ENCODE data around the gene CCDC158. TPM values are rescaled to one million over a fixed set of nuclear protein-coding genes. Genes with fewer than 3 reads are reported as not detected.

The CCDC158 gene
- total and polyA plus RNA-seq, 2 of the 8 experiments (the other 6 are each of a cell fraction or from before 2014, with no cell fraction given) = not detected

- peak; percentile 7 for FAIRE-seq
- H4K91ac ChIP-seq (replicated peaks; ENCODE audit: insufficient read length, low read length) = no peak overlapping the region
Measured at GRCh38 chr4:76271248-76271647, 149.7 kb downstream of the CCDC158 start.

More at GRCh38 chr4:76271248-76271647, 149.7 kb downstream of the CCDC158 start:
- H3K56ac ChIP-seq (replicated peaks; ENCODE audit: insufficient read length, low read depth, low read length) = no peak overlapping the region
- H2BK12ac ChIP-seq (ENCODE audit: low read depth, low read length) = no peak overlapping the region
- H3K23ac ChIP-seq (ENCODE audit: insufficient read length) = no peak overlapping the region
- H3K27ac ChIP-seq (ENCODE audit: low read depth, low read length) = no peak overlapping the region
- H3K4me2 ChIP-seq (ENCODE audit: insufficient read depth in 1 of 2, low read depth in 2 of 2, low read length in 2 of 2) = no peak overlapping the region
- H3K9me3 ChIP-seq (ENCODE audit: insufficient read depth in 2 of 2, low read depth in 1 of 2, low read length in 1 of 2) = no peaks in the 10 kb centered on the region
- POLR2A ChIA-PET (ENCODE audit: partially characterized antibody) = no interaction called here
- H3K27me3 ChIP-seq (replicated peaks in 1 of 4; ENCODE audit: control insufficient read depth in 3 of 4, extremely low read depth in 1 of 4, insufficient read depth in 3 of 4, low read length in 3 of 4) = peaks cover 0 to 2% (median 0%) of the 10 kb centered on the region in 4 experiments; a peak in 1 of 7 replicates
- DNase-seq (ENCODE audit: low read depth in 1 of 2, low spot score in 2 of 2) = no peak
- H4K5ac ChIP-seq (ENCODE audit: insufficient read length, low read depth, low read length) = no peak overlapping the region
- CTCF ChIA-PET (ENCODE audit: partially characterized antibody) = interaction anchor here (0.9 to 3.4 kb wide), 5 partner anchors 8 to 106 kb away, joined by 3 to 12 read pairs (median 7); no protein-coding TSS in a partner anchor
- no peaks in the 10 kb centered on the region for H4K20me1 ChIP-seq (replicated peaks in 1 of 2; ENCODE audit: control insufficient read depth in 1 of 2, insufficient read depth in 2 of 2, low read length in 2 of 2)
- H2AK5ac ChIP-seq (ENCODE audit: low read depth, low read length) = no peak overlapping the region
- H3K36me3 ChIP-seq (ENCODE audit: control insufficient read depth in 2 of 4, insufficient read depth in 4 of 4, low read length in 3 of 4) = no peaks in the 10 kb centered on the region
- WGBS, 2 experiments (ENCODE audit: extremely low coverage in 1 of 2, insufficient coverage in 1 of 2, insufficient read length in 1 of 2, insufficient replicate concordance in 2 of 2, low coverage in 1 of 2, low lambda C conversion rate in 2 of 2, missing lambda C conversion rate in 1 of 2) = 97% methylated on average over 6 of the region's 6 CpGs; no CpG with 5 or more reads in 1 of the 2 experiments
- no peak overlapping the region for H3K9ac ChIP-seq (replicated peaks in 1 of 4; ENCODE audit: extremely low read depth in 1 of 4, low read depth in 3 of 4, low read length in 3 of 4)
- H3K14ac ChIP-seq (ENCODE audit: insufficient read length) = no peak overlapping the region
- H3K79me2 ChIP-seq (ENCODE audit: control insufficient read depth in 1 of 2, insufficient read depth in 2 of 2, low read length in 2 of 2) = no peaks in the 10 kb centered on the region
- H3K23me2 ChIP-seq (ENCODE audit: low read depth, low read length) = no peaks in the 10 kb centered on the region; the same call in 1 of the 2 replicates
- H2AFZ ChIP-seq (ENCODE audit: low read length) = no peak overlapping the region
- H2BK15ac ChIP-seq (ENCODE audit: low read length) = no peak overlapping the region
- H3K4me3 ChIP-seq (ENCODE audit: extremely low read depth in 1 of 4, insufficient read depth in 2 of 4, low read depth in 3 of 4, low read length in 4 of 4) = no peak overlapping the region
- TF ChIP-seq MAFK (IDR thresholded peaks at IDR 0.05; ENCODE audit: low read depth, low read length) (peak; percentile 73), RNF2 (IDR thresholded peaks at IDR 0.05; ENCODE audit: borderline replicate concordance, low read depth, low read length, missing control alignments, poor library complexity, severe bottlenecking) (no peak), EZH2 (IDR thresholded peaks at IDR 0.05; ENCODE audit: low read depth, low read length, severe bottlenecking) (no peak), KDM4A (IDR thresholded peaks at IDR 0.05; ENCODE audit: low read depth, low read length, severe bottlenecking) (no peak), BRCA1 (IDR thresholded peaks at IDR 0.05; ENCODE audit: low read depth, low read length) (no peak), TAF1 (IDR thresholded peaks at IDR 0.05; ENCODE audit: low read depth, low read length) (no peak), EP300 (IDR thresholded peaks at IDR 0.05; ENCODE audit: borderline replicate concordance in 1 of 2, low read depth in 2 of 2, low read length in 2 of 2) (no peak), SIX5 (IDR thresholded peaks at IDR 0.05; ENCODE audit: low read depth, low read length) (no peak)
- H2BK20ac ChIP-seq (ENCODE audit: low read length) = no peak overlapping the region
- H3K18ac ChIP-seq (ENCODE audit: extremely low read depth, low read length) = no peak overlapping the region
- no peak overlapping the region for H3K4ac ChIP-seq (replicated peaks; ENCODE audit: insufficient read length, low read depth, low read length)
- no peak overlapping the region for H2BK5ac ChIP-seq (ENCODE audit: low read depth, low read length)
- no peak overlapping the region for H2BK120ac ChIP-seq (replicated peaks; ENCODE audit: low read depth, low read length)
- no peak overlapping the region for H4K8ac ChIP-seq (ENCODE audit: extremely low read depth, insufficient read depth, low read length)
- H3K79me1 ChIP-seq (ENCODE audit: low read depth, low read length) = no peaks in the 10 kb centered on the region
- H3K4me1 ChIP-seq (replicated peaks in 1 of 4; ENCODE audit: control insufficient read depth in 3 of 4, insufficient read depth in 4 of 4, low read length in 3 of 4) = no peaks in the 10 kb centered on the region

Measured in H1 (cell line).